A549 (cell line): ENCODE results near the gene LRRC45. TPM values are rescaled to one million over a fixed set of nuclear protein-coding genes. Genes with fewer than 3 reads are reported as not detected.

Source experiments
- ATAC-seq, 2 experiments: fragments of 200-7000 bp in 1 of 2; fragments of >200 bp in 1 of 2; cut with Nextera tagmentation in 1 of 2; cut with Tn5 transposase in 1 of 2; 3 replicates each; pipeline versions ENCODE4 v1.8.0 to v1.9.1; 2018 to 2020; ENCODE audit warnings: mild to moderate bottlenecking in 1 of 2, moderate library complexity in 1 of 2
- CTCF ChIA-PET: fragments of 300-600 bp; sonication (Branson Sonifier 250); formaldehyde crosslinking; extraction: SDS; loops from one replicate; lab custom pipeline; 2021; ENCODE audit warnings: antibody characterized with exemption, inconsistent platforms; lab: Yijun Ruan, JAX
- POLR2A ChIA-PET: fragments of 350-600 bp; formaldehyde crosslinking; extraction: SDS; loops from one replicate; lab custom pipeline; 2021; ENCODE audit warnings: antibody characterized with exemption, inconsistent platforms; lab: Yijun Ruan, JAX
- DNase-seq, 2 experiments: peaks; one replicate each; pipeline versions ENCODE4 v3.0.0 to v3.0.0-alpha.2; 2011 to 2016; ENCODE audit warnings: low read depth in 1 of 2, low spot score in 1 of 2
- FAIRE-seq: peaks from 2 replicates; lab custom pipeline; 2011; peaks lifted over from hg19 to GRCh38; lab: Jason Lieb, UNC
- H3K27ac ChIP-seq, 2 experiments: fragments of >200 bp; sonication (Bioruptor Twin); formaldehyde crosslinking; 3 replicates each; pipeline ENCODE4 v1.5.1; 2016 to 2017
- H3K4me1 ChIP-seq: fragments of >200 bp; sonication (Bioruptor Twin); formaldehyde crosslinking; 3 replicates; pipeline ENCODE4 v1.6.1; 2016
- H3K4me2 ChIP-seq: fragments of >200 bp; sonication (Bioruptor Twin); formaldehyde crosslinking; 3 replicates; pipeline ENCODE4 v1.6.1; 2016
- H3K4me3 ChIP-seq: fragments of >200 bp; sonication (Bioruptor Twin); formaldehyde crosslinking; 3 replicates; pipeline ENCODE4 v1.5.1; 2016
- H3K9me3 ChIP-seq: fragments of >200 bp; sonication (Bioruptor Twin); formaldehyde crosslinking; 3 replicates; pipeline ENCODE4 v1.6.1; 2016
- CTCF ChIP-seq: fragments of >200 bp; sonication (Bioruptor Twin); formaldehyde crosslinking; IDR thresholded peaks from 3 replicates; pipeline ENCODE4 v1.5.1; 2016
- HES2 ChIP-seq: fragments of >200 bp; sonication (Bioruptor Twin); formaldehyde crosslinking; IDR thresholded peaks from 2 replicates; pipeline ENCODE4 v1.6.1; 2016
- HOXB13 ChIP-seq: fragments of 250-450 bp; sonication (Bioruptor Pico); IDR thresholded peaks from 2 replicates; pipeline ENCODE4 v1.5.0; 2020; ENCODE audit warnings: low read depth, mild to moderate bottlenecking, moderate library complexity
- JUN ChIP-seq, 2 experiments: fragments of >200 bp; sonication (Bioruptor Twin); formaldehyde crosslinking; IDR thresholded peaks; 2 replicates in 1 of 2; 3 replicates in 1 of 2; pipeline ENCODE4 v1.6.1; 2016 to 2017
- JUNB ChIP-seq: fragments of >200 bp; sonication (Bioruptor Twin); formaldehyde crosslinking; IDR thresholded peaks from 2 replicates; pipeline ENCODE4 v1.6.1; 2016
- MAX ChIP-seq: IDR thresholded peaks from 2 replicates; pipeline ENCODE4 v1.6.1; 2012
- NFE2L2 ChIP-seq: fragments of 150-350 bp; conservative IDR thresholded peaks from 2 replicates; pipeline ENCODE4 v1.6.1; 2014; ENCODE audit warnings: low read length
- NPAS2 ChIP-seq: fragments of 250-450 bp; sonication (Bioruptor Pico); IDR thresholded peaks from 2 replicates; pipeline ENCODE4 v1.8.0; 2022; ENCODE audit warnings: mild to moderate bottlenecking, moderate library complexity, borderline replicate concordance
- PBX3 ChIP-seq: IDR thresholded peaks from 2 replicates; pipeline ENCODE4 v1.6.1; 2012
- POLR2AphosphoS2 ChIP-seq: conservative IDR thresholded peaks from 2 replicates; pipeline ENCODE4 v1.6.1; 2012; ENCODE audit warnings: low read length, improper control_type of control experiment, inconsistent platforms
- TFCP2L1 ChIP-seq: fragments of 250-450 bp; sonication (Bioruptor Pico); IDR thresholded peaks from 2 replicates; pipeline ENCODE4 v1.5.0; 2021; ENCODE audit warnings: mild to moderate bottlenecking
- TP53 ChIP-seq: fragments of 250-450 bp; sonication (Bioruptor Pico); IDR thresholded peaks from 2 replicates; pipeline ENCODE4 v1.5.0; 2021; ENCODE audit warnings: mild to moderate bottlenecking, moderate library complexity
- WGBS: methylation state at CpG from one replicate; pipeline ENCODE4 v1.1.6; 2017; ENCODE audit errors: missing lambda C conversion rate; 5-methylcytosine and 5-hydroxymethylcytosine counted together
- polyA plus RNA-seq, 4 experiments: library from polyadenylated mRNA; depleted of rRNA in 3 of 4; stranded (reverse); fragments of >200 nt; fragmentation: RNase III in 1 of 4; extraction: RNeasy Plus Mini Kit Qiagen cat#74134 plus additional on column Dnase treatment in 1 of 4; gene quantifications; 2 replicates in 3 of 4; 3 replicates in 1 of 4; pipeline ENCODE4 v1.2.3, GENCODE V29; 2011 to 2017
- TF ChIP-seq, protein P1 (sequence below): fragments of 450-650 bp; IDR thresholded peaks from 2 replicates; pipeline ENCODE4 v1.6.1; 2014; ENCODE audit warnings: antibody characterized with exemption

The LRRC45 gene
- polyA plus RNA-seq, 2 of the 4 experiments (the other 2 are of a cell fraction) = 6.4 to 24.5 TPM

GRCh38 chr17:82078433-82078832 lies 55.3 kb downstream of the LRRC45 start:
- ATAC-seq (no peak), DNase-seq (no peak), FAIRE-seq (no peak)
- WGBS = 90% methylated on average over 13 of the region's 18 CpGs
- TF ChIP-seq NFE2L2 (no peak), CTCF (no peak), TFCP2L1 (CRISPR knock-in tag) (no peak), MAX (no peak)
- ChIA-PET POLR2A (no interaction called here), CTCF (interaction anchor here (1.2 to 1.8 kb wide), 2 partner anchors 12 to 59 kb away, joined by 4 to 6 read pairs; no protein-coding TSS in a partner anchor)
- Histone ChIP-seq H3K4me1 (no peaks in the 10 kb centered on the region), H3K27ac (no peak overlapping the region), H3K9me3 (no peaks in the 10 kb centered on the region), H3K4me2 (no peak overlapping the region), H3K4me3 (no peak overlapping the region)

- 91% methylated on average over 43 of the region's 47 CpGs for WGBS
- no peak for DNase-seq
- ChIA-PET CTCF (interaction anchor here (1.4 to 3.4 kb wide), 4 partner anchors 11 to 119 kb away, joined by 3 to 21 read pairs (median 4); partner anchors contain the start of gene RAC3), POLR2A (no interaction called here)
- FAIRE-seq = no peak
- no peak for ATAC-seq
- no peaks in the 10 kb centered on the region for H3K4me1 ChIP-seq
- H3K4me3 ChIP-seq = no peak overlapping the region
- TF ChIP-seq TP53 (CRISPR knock-in tag) (no peak), PBX3 (no peak), JUNB (no peak), POLR2AphosphoS2 (no peak), HOXB13 (no peak)
- TF ChIP-seq, protein P1, sequence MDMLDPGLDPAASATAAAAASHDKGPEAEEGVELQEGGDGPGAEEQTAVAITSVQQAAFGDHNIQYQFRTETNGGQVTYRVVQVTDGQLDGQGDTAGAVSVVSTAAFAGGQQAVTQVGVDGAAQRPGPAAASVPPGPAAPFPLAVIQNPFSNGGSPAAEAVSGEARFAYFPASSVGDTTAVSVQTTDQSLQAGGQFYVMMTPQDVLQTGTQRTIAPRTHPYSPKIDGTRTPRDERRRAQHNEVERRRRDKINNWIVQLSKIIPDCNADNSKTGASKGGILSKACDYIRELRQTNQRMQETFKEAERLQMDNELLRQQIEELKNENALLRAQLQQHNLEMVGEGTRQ = no peak
- TF ChIP-seq, all 56 proteins: peak for 0
- H3K27ac ChIP-seq = no peak overlapping the region
- H3K9me3 ChIP-seq = no peaks in the 10 kb centered on the region
- H3K4me2 ChIP-seq = no peak overlapping the region
Observed at GRCh38 chr17:82079001-82079677, 56.0 kb downstream of the LRRC45 start.

DNA sequence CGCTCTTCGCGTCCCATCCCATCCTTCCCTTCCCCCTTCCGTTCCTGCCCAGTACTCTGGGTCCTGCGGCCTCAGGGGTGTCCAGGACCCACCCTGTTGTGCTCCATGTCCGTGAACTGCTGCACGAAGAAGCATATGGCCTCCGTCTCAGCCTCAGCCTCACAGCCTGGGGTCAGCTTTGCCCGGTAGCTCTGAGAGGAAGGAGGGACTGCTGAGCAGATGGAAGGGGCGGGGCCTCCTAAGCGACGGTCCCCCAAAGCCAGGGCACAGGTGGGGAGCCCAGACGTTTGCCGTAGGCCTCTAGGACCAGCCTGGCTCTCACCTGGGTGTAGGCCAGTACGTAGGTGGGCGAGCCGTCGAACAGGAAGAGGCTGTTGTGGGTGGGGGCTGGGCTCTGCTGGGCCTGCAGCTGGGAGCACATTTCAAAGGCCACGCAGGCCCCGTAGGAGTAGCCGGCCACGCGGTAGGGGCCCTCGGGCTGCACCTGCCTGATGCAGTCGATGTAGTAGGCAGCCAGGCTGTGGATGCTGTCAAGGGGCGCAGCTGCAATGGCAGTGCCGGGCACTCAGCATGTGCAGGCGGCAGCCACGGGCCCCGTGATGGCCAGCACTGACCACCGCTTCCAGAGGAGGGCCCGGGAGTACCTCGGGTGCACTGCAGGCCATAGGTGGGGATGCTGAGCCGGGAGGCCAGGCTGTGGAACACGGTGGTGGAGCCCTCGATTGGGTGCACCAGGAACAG lies 57.1 kb downstream of the LRRC45 start:
- no peak overlapping the region for H3K27ac ChIP-seq
- no peaks in the 10 kb centered on the region for H3K4me1 ChIP-seq
- CTCF ChIA-PET = interaction anchor here (0.7 to 3.4 kb wide), 8 partner anchors 9 to 121 kb away, joined by 3 to 21 read pairs (median 3); partner anchors contain the start of genes DCXR, FASN and RAC3
- ATAC-seq = peak in 1 of 2 experiments; percentile 0; a peak in 1 of 6 replicates
- TF ChIP-seq HES2 (no peak), JUN (IDR thresholded peaks at IDR 0.05) (peak in 1 of 2 experiments; percentile 29; a peak in 1 of 5 replicates), NPAS2 (CRISPR knock-in tag) (no peak)
- TF ChIP-seq, all 56 proteins: peak for 1
- Histone ChIP-seq H3K4me3 (no peak overlapping the region), H3K9me3 (no peaks in the 10 kb centered on the region), H3K4me2 (no peak overlapping the region)
- WGBS = 94% methylated on average over 36 of the region's 36 CpGs
- POLR2A ChIA-PET = interaction anchor here (0.9 kb wide), 1 partner anchor 18 kb away, joined by 3 read pairs; no protein-coding TSS in a partner anchor
- DNase-seq = no peak
- FAIRE-seq = no peak

Other genes with a start within 250 kb of the LRRC45 start
- gene GCGR, start 219.2 kb upstream of the LRRC45 start, polyA plus RNA-seq (2011; rRNA removed) = 0.05 and 0.19 TPM in 2 replicates
- gene GCGR, start 219.2 kb upstream of the LRRC45 start, polyA plus RNA-seq (2017; fragmentation: RNase III; extraction: RNeasy Plus Mini Kit Qiagen cat#74134 plus additional on column Dnase treatment) = 0.37 to 0.46 TPM (median 0.45 TPM) in 3 replicates
- 30.9 and 32.0 TPM in 2 replicates for gene MCRIP1, start 190.0 kb upstream of the LRRC45 start, polyA plus RNA-seq (2011; rRNA removed)
- gene MCRIP1, start 190.0 kb upstream of the LRRC45 start, polyA plus RNA-seq (2017; fragmentation: RNase III; extraction: RNeasy Plus Mini Kit Qiagen cat#74134 plus additional on column Dnase treatment) = 43.9 to 51.0 TPM (median 45.1 TPM) in 3 replicates
- not detected in 2 replicates for gene PPP1R27, start 188.3 kb upstream of the LRRC45 start, polyA plus RNA-seq (2011; rRNA removed)
- gene PPP1R27, start 188.3 kb upstream of the LRRC45 start, polyA plus RNA-seq (2017; fragmentation: RNase III; extraction: RNeasy Plus Mini Kit Qiagen cat#74134 plus additional on column Dnase treatment) = 0.09 TPM in 1 of 3 replicates, not detected in the others
- 102 and 285 TPM in 2 replicates for gene P4HB, start 162.8 kb upstream of the LRRC45 start, polyA plus RNA-seq (2011; rRNA removed)
- gene P4HB, start 162.8 kb upstream of the LRRC45 start, polyA plus RNA-seq (2017; fragmentation: RNase III; extraction: RNeasy Plus Mini Kit Qiagen cat#74134 plus additional on column Dnase treatment) = 606 to 622 TPM (median 607 TPM) in 3 replicates
- 44.3 and 64.0 TPM in 2 replicates for gene ARHGDIA, start 152.0 kb upstream of the LRRC45 start, polyA plus RNA-seq (2011; rRNA removed)
- 497 to 567 TPM (median 503 TPM) in 3 replicates for gene ARHGDIA, start 152.0 kb upstream of the LRRC45 start, polyA plus RNA-seq (2017; fragmentation: RNase III; extraction: RNeasy Plus Mini Kit Qiagen cat#74134 plus additional on column Dnase treatment)
- gene ALYREF, start 131.7 kb upstream of the LRRC45 start, polyA plus RNA-seq (2011; rRNA removed) = 125 and 130 TPM in 2 replicates
- gene ALYREF, start 131.7 kb upstream of the LRRC45 start, polyA plus RNA-seq (2017; fragmentation: RNase III; extraction: RNeasy Plus Mini Kit Qiagen cat#74134 plus additional on column Dnase treatment) = 135 to 164 TPM (median 141 TPM) in 3 replicates
- 351 and 428 TPM in 2 replicates for gene ANAPC11, start 131.6 kb upstream of the LRRC45 start, polyA plus RNA-seq (2011; rRNA removed)
- gene ANAPC11, start 131.6 kb upstream of the LRRC45 start, polyA plus RNA-seq (2017; fragmentation: RNase III; extraction: RNeasy Plus Mini Kit Qiagen cat#74134 plus additional on column Dnase treatment) = 352 to 382 TPM (median 377 TPM) in 3 replicates
- 0.34 and 0.41 TPM in 2 replicates for gene NPB, start 121.1 kb upstream of the LRRC45 start, polyA plus RNA-seq (2011; rRNA removed)
- 0.29 to 0.45 TPM (median 0.38 TPM) in 3 replicates for gene NPB, start 121.1 kb upstream of the LRRC45 start, polyA plus RNA-seq (2017; fragmentation: RNase III; extraction: RNeasy Plus Mini Kit Qiagen cat#74134 plus additional on column Dnase treatment)
- gene PCYT2, start 111.9 kb upstream of the LRRC45 start, polyA plus RNA-seq (2011; rRNA removed) = 7.1 and 7.7 TPM in 2 replicates
- 14.8 to 17.0 TPM (median 16.3 TPM) in 3 replicates for gene PCYT2, start 111.9 kb upstream of the LRRC45 start, polyA plus RNA-seq (2017; fragmentation: RNase III; extraction: RNeasy Plus Mini Kit Qiagen cat#74134 plus additional on column Dnase treatment)
- gene SIRT7, start 105.1 kb upstream of the LRRC45 start, polyA plus RNA-seq (2011; rRNA removed) = 9.8 and 13.7 TPM in 2 replicates
- 34.0 to 35.2 TPM (median 34.8 TPM) in 3 replicates for gene SIRT7, start 105.1 kb upstream of the LRRC45 start, polyA plus RNA-seq (2017; fragmentation: RNase III; extraction: RNeasy Plus Mini Kit Qiagen cat#74134 plus additional on column Dnase treatment)
- gene MAFG, start 95.6 kb upstream of the LRRC45 start, polyA plus RNA-seq (2011; rRNA removed) = 41.6 and 47.9 TPM in 2 replicates
- gene MAFG, start 95.6 kb upstream of the LRRC45 start, polyA plus RNA-seq (2017; fragmentation: RNase III; extraction: RNeasy Plus Mini Kit Qiagen cat#74134 plus additional on column Dnase treatment) = 49.8 to 57.9 TPM (median 52.4 TPM) in 3 replicates
- gene PYCR1, start 86.0 kb upstream of the LRRC45 start, polyA plus RNA-seq (2011; rRNA removed) = 77.1 and 81.4 TPM in 2 replicates
- 81.4 to 93.3 TPM (median 87.2 TPM) in 3 replicates for gene PYCR1, start 86.0 kb upstream of the LRRC45 start, polyA plus RNA-seq (2017; fragmentation: RNase III; extraction: RNeasy Plus Mini Kit Qiagen cat#74134 plus additional on column Dnase treatment)
- not detected in 2 replicates for gene MYADML2, start 76.1 kb upstream of the LRRC45 start, polyA plus RNA-seq (2011; rRNA removed)
- not detected in 3 replicates for gene MYADML2, start 76.1 kb upstream of the LRRC45 start, polyA plus RNA-seq (2017; fragmentation: RNase III; extraction: RNeasy Plus Mini Kit Qiagen cat#74134 plus additional on column Dnase treatment)
- gene NOTUM, start 62.1 kb upstream of the LRRC45 start, polyA plus RNA-seq (2011; rRNA removed) = 0.06 and 0.08 TPM in 2 replicates
- gene NOTUM, start 62.1 kb upstream of the LRRC45 start, polyA plus RNA-seq (2017; fragmentation: RNase III; extraction: RNeasy Plus Mini Kit Qiagen cat#74134 plus additional on column Dnase treatment) = 0.45 to 0.92 TPM (median 0.91 TPM) in 3 replicates
- 10.3 and 12.3 TPM in 2 replicates for gene ASPSCR1, start 45.7 kb upstream of the LRRC45 start, polyA plus RNA-seq (2011; rRNA removed)
- gene ASPSCR1, start 45.7 kb upstream of the LRRC45 start, polyA plus RNA-seq (2017; fragmentation: RNase III; extraction: RNeasy Plus Mini Kit Qiagen cat#74134 plus additional on column Dnase treatment) = 24.5 to 29.4 TPM (median 25.7 TPM) in 3 replicates
- 79.4 and 80.5 TPM in 2 replicates for gene CENPX, start 427 bp upstream of the LRRC45 start, polyA plus RNA-seq (2011; rRNA removed)
- 208 to 231 TPM (median 222 TPM) in 3 replicates for gene CENPX, start 427 bp upstream of the LRRC45 start, polyA plus RNA-seq (2017; fragmentation: RNase III; extraction: RNeasy Plus Mini Kit Qiagen cat#74134 plus additional on column Dnase treatment)
- 9.9 and 11.9 TPM in 2 replicates for gene RAC3, start 8.4 kb downstream of the LRRC45 start, polyA plus RNA-seq (2011; rRNA removed)
- gene RAC3, start 8.4 kb downstream of the LRRC45 start, polyA plus RNA-seq (2017; fragmentation: RNase III; extraction: RNeasy Plus Mini Kit Qiagen cat#74134 plus additional on column Dnase treatment) = 19.9 to 21.0 TPM (median 20.4 TPM) in 3 replicates
- 39.3 and 48.3 TPM in 2 replicates for gene DCXR, start 14.4 kb downstream of the LRRC45 start, polyA plus RNA-seq (2011; rRNA removed)
- gene DCXR, start 14.4 kb downstream of the LRRC45 start, polyA plus RNA-seq (2017; fragmentation: RNase III; extraction: RNeasy Plus Mini Kit Qiagen cat#74134 plus additional on column Dnase treatment) = 62.0 to 70.7 TPM (median 69.6 TPM) in 3 replicates
- 8.4 and 8.9 TPM in 2 replicates for gene RFNG, start 28.5 kb downstream of the LRRC45 start, polyA plus RNA-seq (2011; rRNA removed)
- 21.3 to 31.5 TPM (median 25.7 TPM) in 3 replicates for gene RFNG, start 28.5 kb downstream of the LRRC45 start, polyA plus RNA-seq (2017; fragmentation: RNase III; extraction: RNeasy Plus Mini Kit Qiagen cat#74134 plus additional on column Dnase treatment)
- gene GPS1, start 28.6 kb downstream of the LRRC45 start, polyA plus RNA-seq (2011; rRNA removed) = 89.4 and 93.8 TPM in 2 replicates
- 122 to 130 TPM (median 126 TPM) in 3 replicates for gene GPS1, start 28.6 kb downstream of the LRRC45 start, polyA plus RNA-seq (2017; fragmentation: RNase III; extraction: RNeasy Plus Mini Kit Qiagen cat#74134 plus additional on column Dnase treatment)
- 48.1 and 59.5 TPM in 2 replicates for gene DUS1L, start 42.5 kb downstream of the LRRC45 start, polyA plus RNA-seq (2011; rRNA removed)
- 81.5 to 84.8 TPM (median 83.6 TPM) in 3 replicates for gene DUS1L, start 42.5 kb downstream of the LRRC45 start, polyA plus RNA-seq (2017; fragmentation: RNase III; extraction: RNeasy Plus Mini Kit Qiagen cat#74134 plus additional on column Dnase treatment)
- 12.9 and 16.3 TPM in 2 replicates for gene FASN, start 74.9 kb downstream of the LRRC45 start, polyA plus RNA-seq (2011; rRNA removed)
- gene FASN, start 74.9 kb downstream of the LRRC45 start, polyA plus RNA-seq (2017; fragmentation: RNase III; extraction: RNeasy Plus Mini Kit Qiagen cat#74134 plus additional on column Dnase treatment) = 114 to 169 TPM (median 144 TPM) in 3 replicates
- 16.6 and 18.5 TPM in 2 replicates for gene CCDC57, start 189.5 kb downstream of the LRRC45 start, polyA plus RNA-seq (2011; rRNA removed)
- gene CCDC57, start 189.5 kb downstream of the LRRC45 start, polyA plus RNA-seq (2017; fragmentation: RNase III; extraction: RNeasy Plus Mini Kit Qiagen cat#74134 plus additional on column Dnase treatment) = 18.2 to 22.1 TPM (median 18.9 TPM) in 3 replicates
- gene SLC16A3, start 205.7 kb downstream of the LRRC45 start, polyA plus RNA-seq (2011; rRNA removed) = 28.6 and 40.0 TPM in 2 replicates
- 77.9 to 97.7 TPM (median 90.9 TPM) in 3 replicates for gene SLC16A3, start 205.7 kb downstream of the LRRC45 start, polyA plus RNA-seq (2017; fragmentation: RNase III; extraction: RNeasy Plus Mini Kit Qiagen cat#74134 plus additional on column Dnase treatment)